ENCODE measurements around the gene MAP3K21.

The MAP3K21 gene

GRCh38 chr1:233360525-233361102, 33.1 kb downstream of the MAP3K21 start (continued):
- TF ChIP-seq ZSCAN5A (tag by site-specific recombination; IDR thresholded peaks at IDR 0.05) (no peak), ZNF140 (tag by site-specific recombination; IDR thresholded peaks at IDR 0.05) (no peak), ZNF248 (tag by site-specific recombination; IDR thresholded peaks at IDR 0.05) (no peak), EGR2 (tag by site-specific recombination; IDR thresholded peaks at IDR 0.05; ENCODE audit: low read depth) (0 out of 2 replicates have a peak, but pooled peaks have one; percentile 6), ZNF292 (tag by site-specific recombination; IDR thresholded peaks at IDR 0.05; ENCODE audit: borderline replicate concordance, low read depth) (no peak), SCRT1 (tag by site-specific recombination; IDR thresholded peaks at IDR 0.05; ENCODE audit: borderline replicate concordance) (no peak), ZNF354C (tag by site-specific recombination; IDR thresholded peaks at IDR 0.05; ENCODE audit: borderline replicate concordance, low read depth) (no peak), SCRT2 (tag by site-specific recombination; IDR thresholded peaks at IDR 0.05) (no peak), ZNF404 (tag by site-specific recombination; IDR thresholded peaks at IDR 0.05) (no peak), ZNF423 (tag by site-specific recombination; IDR thresholded peaks at IDR 0.05) (no peak), PRDM4 (tag by site-specific recombination; IDR thresholded peaks at IDR 0.05) (no peak), KLF8 (tag by site-specific recombination; IDR thresholded peaks at IDR 0.05) (peak; percentile 78), GLIS2 (tag by site-specific recombination; IDR thresholded peaks at IDR 0.05) (no peak), MYNN (tag by site-specific recombination; IDR thresholded peaks at IDR 0.05; ENCODE audit: borderline replicate concordance) (no peak), ZNF670 (tag by site-specific recombination; IDR thresholded peaks at IDR 0.05; ENCODE audit: low read depth) (no peak), ZNF157 (tag by site-specific recombination; IDR thresholded peaks at IDR 0.05) (no peak), ZNF600 (tag by site-specific recombination; IDR thresholded peaks at IDR 0.05) (no peak), GLIS1 (tag by site-specific recombination; IDR thresholded peaks at IDR 0.05) (peak; percentile 92)
- TF ChIP-seq, protein P1, sequence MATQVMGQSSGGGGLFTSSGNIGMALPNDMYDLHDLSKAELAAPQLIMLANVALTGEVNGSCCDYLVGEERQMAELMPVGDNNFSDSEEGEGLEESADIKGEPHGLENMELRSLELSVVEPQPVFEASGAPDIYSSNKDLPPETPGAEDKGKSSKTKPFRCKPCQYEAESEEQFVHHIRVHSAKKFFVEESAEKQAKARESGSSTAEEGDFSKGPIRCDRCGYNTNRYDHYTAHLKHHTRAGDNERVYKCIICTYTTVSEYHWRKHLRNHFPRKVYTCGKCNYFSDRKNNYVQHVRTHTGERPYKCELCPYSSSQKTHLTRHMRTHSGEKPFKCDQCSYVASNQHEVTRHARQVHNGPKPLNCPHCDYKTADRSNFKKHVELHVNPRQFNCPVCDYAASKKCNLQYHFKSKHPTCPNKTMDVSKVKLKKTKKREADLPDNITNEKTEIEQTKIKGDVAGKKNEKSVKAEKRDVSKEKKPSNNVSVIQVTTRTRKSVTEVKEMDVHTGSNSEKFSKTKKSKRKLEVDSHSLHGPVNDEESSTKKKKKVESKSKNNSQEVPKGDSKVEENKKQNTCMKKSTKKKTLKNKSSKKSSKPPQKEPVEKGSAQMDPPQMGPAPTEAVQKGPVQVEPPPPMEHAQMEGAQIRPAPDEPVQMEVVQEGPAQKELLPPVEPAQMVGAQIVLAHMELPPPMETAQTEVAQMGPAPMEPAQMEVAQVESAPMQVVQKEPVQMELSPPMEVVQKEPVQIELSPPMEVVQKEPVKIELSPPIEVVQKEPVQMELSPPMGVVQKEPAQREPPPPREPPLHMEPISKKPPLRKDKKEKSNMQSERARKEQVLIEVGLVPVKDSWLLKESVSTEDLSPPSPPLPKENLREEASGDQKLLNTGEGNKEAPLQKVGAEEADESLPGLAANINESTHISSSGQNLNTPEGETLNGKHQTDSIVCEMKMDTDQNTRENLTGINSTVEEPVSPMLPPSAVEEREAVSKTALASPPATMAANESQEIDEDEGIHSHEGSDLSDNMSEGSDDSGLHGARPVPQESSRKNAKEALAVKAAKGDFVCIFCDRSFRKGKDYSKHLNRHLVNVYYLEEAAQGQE (tag by site-specific recombination; IDR thresholded peaks at IDR 0.05) = no peak
- TF ChIP-seq, protein P2, sequence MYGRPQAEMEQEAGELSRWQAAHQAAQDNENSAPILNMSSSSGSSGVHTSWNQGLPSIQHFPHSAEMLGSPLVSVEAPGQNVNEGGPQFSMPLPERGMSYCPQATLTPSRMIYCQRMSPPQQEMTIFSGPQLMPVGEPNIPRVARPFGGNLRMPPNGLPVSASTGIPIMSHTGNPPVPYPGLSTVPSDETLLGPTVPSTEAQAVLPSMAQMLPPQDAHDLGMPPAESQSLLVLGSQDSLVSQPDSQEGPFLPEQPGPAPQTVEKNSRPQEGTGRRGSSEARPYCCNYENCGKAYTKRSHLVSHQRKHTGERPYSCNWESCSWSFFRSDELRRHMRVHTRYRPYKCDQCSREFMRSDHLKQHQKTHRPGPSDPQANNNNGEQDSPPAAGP (tag by site-specific recombination; IDR thresholded peaks at IDR 0.05) = no peak
- TF ChIP-seq, protein P3, sequence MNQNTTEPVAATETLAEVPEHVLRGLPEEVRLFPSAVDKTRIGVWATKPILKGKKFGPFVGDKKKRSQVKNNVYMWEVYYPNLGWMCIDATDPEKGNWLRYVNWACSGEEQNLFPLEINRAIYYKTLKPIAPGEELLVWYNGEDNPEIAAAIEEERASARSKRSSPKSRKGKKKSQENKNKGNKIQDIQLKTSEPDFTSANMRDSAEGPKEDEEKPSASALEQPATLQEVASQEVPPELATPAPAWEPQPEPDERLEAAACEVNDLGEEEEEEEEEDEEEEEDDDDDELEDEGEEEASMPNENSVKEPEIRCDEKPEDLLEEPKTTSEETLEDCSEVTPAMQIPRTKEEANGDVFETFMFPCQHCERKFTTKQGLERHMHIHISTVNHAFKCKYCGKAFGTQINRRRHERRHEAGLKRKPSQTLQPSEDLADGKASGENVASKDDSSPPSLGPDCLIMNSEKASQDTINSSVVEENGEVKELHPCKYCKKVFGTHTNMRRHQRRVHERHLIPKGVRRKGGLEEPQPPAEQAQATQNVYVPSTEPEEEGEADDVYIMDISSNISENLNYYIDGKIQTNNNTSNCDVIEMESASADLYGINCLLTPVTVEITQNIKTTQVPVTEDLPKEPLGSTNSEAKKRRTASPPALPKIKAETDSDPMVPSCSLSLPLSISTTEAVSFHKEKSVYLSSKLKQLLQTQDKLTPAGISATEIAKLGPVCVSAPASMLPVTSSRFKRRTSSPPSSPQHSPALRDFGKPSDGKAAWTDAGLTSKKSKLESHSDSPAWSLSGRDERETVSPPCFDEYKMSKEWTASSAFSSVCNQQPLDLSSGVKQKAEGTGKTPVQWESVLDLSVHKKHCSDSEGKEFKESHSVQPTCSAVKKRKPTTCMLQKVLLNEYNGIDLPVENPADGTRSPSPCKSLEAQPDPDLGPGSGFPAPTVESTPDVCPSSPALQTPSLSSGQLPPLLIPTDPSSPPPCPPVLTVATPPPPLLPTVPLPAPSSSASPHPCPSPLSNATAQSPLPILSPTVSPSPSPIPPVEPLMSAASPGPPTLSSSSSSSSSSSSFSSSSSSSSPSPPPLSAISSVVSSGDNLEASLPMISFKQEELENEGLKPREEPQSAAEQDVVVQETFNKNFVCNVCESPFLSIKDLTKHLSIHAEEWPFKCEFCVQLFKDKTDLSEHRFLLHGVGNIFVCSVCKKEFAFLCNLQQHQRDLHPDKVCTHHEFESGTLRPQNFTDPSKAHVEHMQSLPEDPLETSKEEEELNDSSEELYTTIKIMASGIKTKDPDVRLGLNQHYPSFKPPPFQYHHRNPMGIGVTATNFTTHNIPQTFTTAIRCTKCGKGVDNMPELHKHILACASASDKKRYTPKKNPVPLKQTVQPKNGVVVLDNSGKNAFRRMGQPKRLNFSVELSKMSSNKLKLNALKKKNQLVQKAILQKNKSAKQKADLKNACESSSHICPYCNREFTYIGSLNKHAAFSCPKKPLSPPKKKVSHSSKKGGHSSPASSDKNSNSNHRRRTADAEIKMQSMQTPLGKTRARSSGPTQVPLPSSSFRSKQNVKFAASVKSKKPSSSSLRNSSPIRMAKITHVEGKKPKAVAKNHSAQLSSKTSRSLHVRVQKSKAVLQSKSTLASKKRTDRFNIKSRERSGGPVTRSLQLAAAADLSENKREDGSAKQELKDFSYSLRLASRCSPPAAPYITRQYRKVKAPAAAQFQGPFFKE (tag by site-specific recombination; IDR thresholded peaks at IDR 0.05; ENCODE audit: borderline replicate concordance) = no peak
- TF ChIP-seq, protein P4, sequence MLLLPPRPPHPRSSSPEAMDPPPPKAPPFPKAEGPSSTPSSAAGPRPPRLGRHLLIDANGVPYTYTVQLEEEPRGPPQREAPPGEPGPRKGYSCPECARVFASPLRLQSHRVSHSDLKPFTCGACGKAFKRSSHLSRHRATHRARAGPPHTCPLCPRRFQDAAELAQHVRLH (tag by site-specific recombination; IDR thresholded peaks at IDR 0.05) = no peak
- TF ChIP-seq, protein P5, sequence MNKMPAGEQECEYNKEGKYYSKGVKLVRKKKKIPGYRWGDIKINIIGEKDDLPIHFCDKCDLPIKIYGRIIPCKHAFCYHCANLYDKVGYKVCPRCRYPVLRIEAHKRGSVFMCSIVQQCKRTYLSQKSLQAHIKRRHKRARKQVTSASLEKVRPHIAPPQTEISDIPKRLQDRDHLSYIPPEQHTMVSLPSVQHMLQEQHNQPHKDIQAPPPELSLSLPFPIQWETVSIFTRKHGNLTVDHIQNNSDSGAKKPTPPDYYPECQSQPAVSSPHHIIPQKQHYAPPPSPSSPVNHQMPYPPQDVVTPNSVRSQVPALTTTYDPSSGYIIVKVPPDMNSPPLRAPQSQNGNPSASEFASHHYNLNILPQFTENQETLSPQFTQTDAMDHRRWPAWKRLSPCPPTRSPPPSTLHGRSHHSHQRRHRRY (tag by site-specific recombination; IDR thresholded peaks at IDR 0.05) = no peak

Data from HEK293 (cell line).